Epithelial cell of proximal tubule (primary cell): ENCODE results near the gene HTRA3. TPM values are rescaled to one million over a fixed set of nuclear protein-coding genes. Genes with fewer than 3 reads are reported as not detected.

Experiments used
- DNase-seq: peaks from one replicate; pipeline ENCODE4 v3.0.0-alpha.2; 2011; ENCODE audit warnings: low read depth
- H3K4me3 ChIP-seq: 2 replicates; pipeline ENCODE4 v1.5.1; 2011; ENCODE audit warnings: low read depth, mild to moderate bottlenecking, low read length
- total RNA-seq: library from RNA; depleted of rRNA; stranded (reverse); fragments of >200 nt; gene quantifications from 2 replicates; pipeline ENCODE4 v1.2.3, GENCODE V29; 2015
- TF ChIP-seq, protein P1 (sequence below): conservative IDR thresholded peaks from 2 replicates; pipeline ENCODE4 v1.5.1; 2012; ENCODE audit warnings: low read depth, mild to moderate bottlenecking, low read length

Gene HTRA3
- total RNA-seq, 1 donor from 2014 or later = 1.2 TPM

DNA sequence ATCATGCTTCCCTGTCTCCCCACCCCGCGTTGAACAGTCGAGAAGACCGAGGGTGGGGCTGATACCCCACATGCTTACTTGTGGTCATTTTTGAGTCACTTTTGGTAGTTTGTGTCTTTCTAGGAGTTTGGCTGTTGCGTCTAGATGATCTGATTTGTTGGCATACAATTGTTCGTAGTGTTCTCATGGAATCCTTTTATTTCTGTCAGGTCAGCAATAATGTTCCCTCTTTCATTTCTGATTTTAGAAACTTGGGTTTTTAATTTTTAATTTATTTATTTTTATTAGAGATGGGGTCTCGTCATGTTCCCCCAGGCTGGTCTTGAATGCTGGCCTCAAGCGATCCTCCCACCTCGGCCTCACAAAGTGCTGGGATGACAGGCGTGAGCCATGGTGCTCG lies 39.5 kb upstream of the HTRA3 start:
- DNase-seq = no peak
- TF ChIP-seq, protein P1, sequence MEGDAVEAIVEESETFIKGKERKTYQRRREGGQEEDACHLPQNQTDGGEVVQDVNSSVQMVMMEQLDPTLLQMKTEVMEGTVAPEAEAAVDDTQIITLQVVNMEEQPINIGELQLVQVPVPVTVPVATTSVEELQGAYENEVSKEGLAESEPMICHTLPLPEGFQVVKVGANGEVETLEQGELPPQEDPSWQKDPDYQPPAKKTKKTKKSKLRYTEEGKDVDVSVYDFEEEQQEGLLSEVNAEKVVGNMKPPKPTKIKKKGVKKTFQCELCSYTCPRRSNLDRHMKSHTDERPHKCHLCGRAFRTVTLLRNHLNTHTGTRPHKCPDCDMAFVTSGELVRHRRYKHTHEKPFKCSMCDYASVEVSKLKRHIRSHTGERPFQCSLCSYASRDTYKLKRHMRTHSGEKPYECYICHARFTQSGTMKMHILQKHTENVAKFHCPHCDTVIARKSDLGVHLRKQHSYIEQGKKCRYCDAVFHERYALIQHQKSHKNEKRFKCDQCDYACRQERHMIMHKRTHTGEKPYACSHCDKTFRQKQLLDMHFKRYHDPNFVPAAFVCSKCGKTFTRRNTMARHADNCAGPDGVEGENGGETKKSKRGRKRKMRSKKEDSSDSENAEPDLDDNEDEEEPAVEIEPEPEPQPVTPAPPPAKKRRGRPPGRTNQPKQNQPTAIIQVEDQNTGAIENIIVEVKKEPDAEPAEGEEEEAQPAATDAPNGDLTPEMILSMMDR = no peak
- H3K4me3 ChIP-seq = no peak overlapping the region

DNA sequence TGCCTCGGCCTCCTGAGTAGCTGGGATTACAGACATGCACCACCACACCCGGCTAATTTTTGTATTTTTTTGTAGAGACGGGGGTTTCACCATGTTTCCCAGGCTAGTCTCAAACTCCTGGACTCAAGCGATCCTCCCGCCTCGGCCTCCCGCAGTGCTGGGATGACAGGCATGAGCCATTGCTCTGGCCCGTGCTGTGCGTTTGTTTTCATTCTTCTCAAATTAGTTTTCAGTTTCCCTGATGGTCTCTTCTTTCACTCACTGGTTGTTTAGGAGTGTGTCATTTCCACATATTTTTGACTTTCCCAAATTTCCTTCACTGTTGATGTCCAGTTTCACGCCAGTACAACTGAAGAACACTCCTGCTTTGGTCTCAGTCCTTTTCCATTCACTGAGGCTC lies 38.7 kb upstream of the HTRA3 start:
- TF ChIP-seq, protein P1 = no peak
- no peak for DNase-seq
- no peak overlapping the region for H3K4me3 ChIP-seq

DNA sequence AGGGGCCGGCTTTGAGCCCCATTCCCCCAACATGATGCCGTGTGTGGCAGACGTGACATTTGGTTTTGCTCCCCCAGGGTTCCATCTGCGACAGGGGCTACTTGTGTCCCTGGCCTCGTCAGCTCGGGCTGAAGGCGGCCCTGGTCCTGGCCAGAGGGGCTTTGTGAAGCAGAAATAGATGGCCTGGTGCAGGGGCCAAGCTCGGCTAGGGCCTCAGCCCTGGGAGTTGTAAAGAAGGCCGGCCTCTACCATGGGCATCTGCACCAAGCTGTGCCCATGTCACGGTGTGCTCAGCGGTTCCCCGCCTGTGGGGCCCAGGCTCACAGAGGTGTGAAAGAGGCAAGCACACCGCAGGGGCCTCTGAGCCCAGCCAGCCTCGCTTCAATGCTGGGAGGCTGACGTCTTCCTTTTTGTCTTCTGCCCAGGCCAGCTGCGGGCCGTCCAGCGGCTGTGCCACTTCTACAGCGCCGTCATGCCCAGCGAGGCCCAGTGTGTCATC lies 38.0 kb upstream of the HTRA3 start:
- no peak overlapping the region for H3K4me3 ChIP-seq
- no peak for DNase-seq
- TF ChIP-seq, protein P1 = no peak

DNA sequence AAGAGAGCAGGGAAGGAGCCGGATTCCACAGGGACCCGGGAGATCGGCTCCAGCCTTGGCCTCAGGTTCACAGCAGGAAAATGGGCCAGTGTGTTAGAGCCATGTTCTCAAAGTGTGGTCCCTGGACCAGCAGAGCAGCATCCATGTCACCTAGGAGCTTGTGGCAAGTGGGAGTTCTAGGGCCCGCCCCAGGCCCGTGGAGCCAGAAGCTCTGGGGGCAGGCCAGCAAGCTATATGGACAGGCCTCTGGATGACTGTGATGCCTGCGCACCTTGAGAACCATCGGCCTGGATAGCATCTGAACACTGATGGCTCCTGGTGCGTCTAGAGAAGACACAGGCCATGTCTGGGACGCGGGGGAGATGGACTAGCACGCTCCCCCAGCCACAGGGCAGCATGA lies 36.8 kb upstream of the HTRA3 start:
- no peak overlapping the region for H3K4me3 ChIP-seq
- DNase-seq = no peak
- TF ChIP-seq, protein P1 = no peak

DNA sequence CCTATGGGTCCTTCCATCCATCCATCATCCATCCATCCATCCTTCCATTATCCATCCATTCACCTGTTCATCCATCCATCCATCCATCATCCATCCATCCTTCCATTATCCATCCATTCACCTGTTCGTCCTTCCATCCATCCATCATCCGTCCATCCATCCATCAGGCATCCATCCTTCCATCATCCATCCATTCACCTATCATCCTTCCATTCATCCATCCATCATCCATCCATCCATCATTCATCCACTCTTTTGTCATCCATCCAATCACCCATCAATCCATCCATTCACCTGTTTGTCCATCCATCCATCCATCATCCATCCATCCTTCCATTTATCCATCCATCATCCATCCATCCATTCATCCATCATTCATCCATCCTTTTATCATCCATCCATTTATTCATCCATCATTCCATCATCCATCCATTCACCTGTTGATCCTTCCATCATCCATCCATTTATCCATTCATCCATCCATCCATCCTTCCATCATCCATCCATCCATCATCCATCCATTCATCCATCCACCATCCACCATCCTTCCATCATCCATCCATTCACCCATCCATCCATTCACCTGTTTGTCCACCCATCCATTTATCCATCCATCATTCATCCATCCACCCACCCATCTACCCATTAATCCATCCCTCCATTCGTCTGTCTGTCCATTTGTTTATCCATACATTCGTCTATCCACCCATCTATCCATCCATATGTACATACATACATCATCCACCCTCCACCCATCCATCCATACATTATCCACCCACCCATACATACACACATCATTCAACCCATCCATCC lies 35.7 kb upstream of the HTRA3 start:
- TF ChIP-seq, protein P1 = no peak
- DNase-seq = no peak
- H3K4me3 ChIP-seq = no peak overlapping the region

DNA sequence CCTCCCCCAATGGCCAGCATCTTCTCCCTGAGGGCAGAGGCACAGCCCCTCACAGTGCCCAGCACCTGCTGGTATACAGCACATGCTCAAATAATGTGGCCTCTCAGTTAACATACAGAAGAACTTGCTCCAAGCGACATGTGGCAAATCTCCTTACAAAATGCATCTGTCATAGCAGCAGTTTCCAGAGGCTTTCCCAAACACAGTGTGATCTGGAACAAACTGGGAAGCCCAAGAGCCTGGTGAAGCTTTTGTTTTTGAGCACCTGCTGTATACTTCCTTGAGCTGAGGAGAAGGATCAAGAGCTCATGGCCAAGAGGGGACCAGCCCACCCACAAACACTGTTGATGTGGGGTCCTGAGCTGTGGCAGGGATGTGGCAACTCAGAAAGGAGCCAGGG lies 34.8 kb upstream of the HTRA3 start:
- no peak for DNase-seq

More for the DNA sequence above, 34.8 kb upstream of the HTRA3 start:
- no peak overlapping the region for H3K4me3 ChIP-seq
- TF ChIP-seq, protein P1 = no peak
